Naive B cell (primary cell): ENCODE results near the gene MARF1. TPM values are rescaled to one million over a fixed set of nuclear protein-coding genes. Genes with fewer than 3 reads are reported as not detected.

ENCODE experiments used
- ATAC-seq, 2 donors: fragments of 150-1000 bp; cut with Tn5 transposase; 2 replicates each; pipeline ENCODE4 v1.10.0; 2021; ENCODE audit warnings: low read depth in 2 of 2, mild to moderate bottlenecking in 2 of 2, moderate library complexity in 2 of 2
- DNase-seq: peaks from one replicate; pipeline ENCODE4 v3.0.0; 2022
- H3K27ac Mint-ChIP-seq, 6 donors: one replicate each; pipeline ENCODE4 v1.8.0; 2020 to 2022; ENCODE audit warnings: mild to moderate bottlenecking in 6 of 6, mixed read lengths in 6 of 6, moderate library complexity in 5 of 6, inconsistent platforms in 2 of 6
- H3K27me3 Mint-ChIP-seq, 3 donors: one replicate each; pipeline ENCODE4 v1.8.0; 2021 to 2022; ENCODE audit warnings: mixed read lengths in 3 of 3, mild to moderate bottlenecking in 1 of 3
- H3K36me3 Mint-ChIP-seq, 2 donors: one replicate each; pipeline ENCODE4 v1.8.0; 2020 to 2022; ENCODE audit warnings: mixed read lengths in 2 of 2, inconsistent platforms in 1 of 2, mild to moderate bottlenecking in 1 of 2
- H3K4me1 Mint-ChIP-seq, 3 donors: one replicate each; pipeline ENCODE4 v1.8.0; 2020 to 2022; ENCODE audit warnings: mixed read lengths in 3 of 3, inconsistent platforms in 1 of 3, mild to moderate bottlenecking in 1 of 3, moderate library complexity in 1 of 3
- H3K4me3 Mint-ChIP-seq, 8 donors: one replicate each; pipeline ENCODE4 v1.8.0; 2020 to 2022; ENCODE audit warnings: mild to moderate bottlenecking in 8 of 8, mixed read lengths in 8 of 8, moderate library complexity in 8 of 8, inconsistent platforms in 2 of 8
- H3K9me3 Mint-ChIP-seq, 7 donors: one replicate each; pipeline ENCODE4 v1.8.0; 2020 to 2022; ENCODE audit warnings: mixed read lengths in 7 of 7, mild to moderate bottlenecking in 5 of 7, inconsistent platforms in 2 of 7, moderate library complexity in 1 of 7
- polyA plus RNA-seq, 6 donors: library from polyadenylated mRNA; unstranded; fragments of 300-500 nt; fragmentation: Illumina TruSeq; gene quantifications; one replicate each; pipeline ENCODE4 v1.2.3, GENCODE V29; 2021; ENCODE audit warnings: low read depth in 6 of 6

Gene MARF1
- polyA plus RNA-seq, 6 donors from 2014 or later, result 28.6 to 54.3 (median 34.5) TPM

- Mint-ChIP-seq H3K9me3 (no peaks in the 10 kb centered on the region), H3K4me1 (peaks cover 51 to 79% (median 62%) of the 10 kb centered on the region in 3 donors), H3K36me3 (peaks cover 17 to 20% of the 10 kb centered on the region in 2 donors), H3K27me3 (no peaks in the 10 kb centered on the region), H3K27ac (peak overlapping the region; percentile 82 to 100 (median 95)), H3K4me3 (peak overlapping the region; percentile 75 to 89 (median 83))
- DNase-seq (peak; percentile 53), ATAC-seq (peak; percentile 9 to 10)
These were observed 3.8 kb downstream of the MARF1 start for GRCh38 chr16:15639061-15639568.

DNA sequence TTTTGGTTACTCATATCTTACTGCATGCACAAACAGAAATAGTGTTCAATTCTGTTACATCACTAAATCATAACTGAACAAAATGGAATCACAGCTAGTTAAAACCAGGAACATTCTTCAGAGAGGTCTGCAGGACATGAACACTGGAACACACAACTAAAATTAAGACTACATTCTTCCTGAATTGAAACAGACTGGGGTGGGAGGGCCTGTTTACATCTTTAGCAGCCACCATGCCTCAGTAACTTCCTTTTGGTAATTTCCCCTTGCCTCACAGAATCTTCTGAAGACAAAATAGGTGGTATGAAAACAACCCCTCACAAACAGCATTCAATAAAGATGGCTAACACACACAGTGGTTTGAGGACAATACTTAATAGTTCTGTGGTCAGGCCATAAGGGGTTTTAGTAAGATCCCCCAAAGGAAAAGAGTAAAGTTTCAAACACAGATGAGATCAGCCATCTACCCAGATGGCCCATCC is 6.5 kb downstream of the MARF1 start:
- Mint-ChIP-seq H3K9me3 (peaks cover 0 to 4% (median 0%) of the 10 kb centered on the region in 7 donors), H3K4me1 (peaks cover 60 to 92% (median 62%) of the 10 kb centered on the region in 3 donors), H3K27ac (peak overlapping the region; percentile 72 to 100 (median 94)), H3K36me3 (peaks cover 26 to 30% of the 10 kb centered on the region in 2 donors), H3K4me3 (peak overlapping the region; percentile 69 to 91 (median 86)), H3K27me3 (no peaks in the 10 kb centered on the region)
- ATAC-seq (peak; percentile 83 to 85), DNase-seq (peak; percentile 55)

DNA sequence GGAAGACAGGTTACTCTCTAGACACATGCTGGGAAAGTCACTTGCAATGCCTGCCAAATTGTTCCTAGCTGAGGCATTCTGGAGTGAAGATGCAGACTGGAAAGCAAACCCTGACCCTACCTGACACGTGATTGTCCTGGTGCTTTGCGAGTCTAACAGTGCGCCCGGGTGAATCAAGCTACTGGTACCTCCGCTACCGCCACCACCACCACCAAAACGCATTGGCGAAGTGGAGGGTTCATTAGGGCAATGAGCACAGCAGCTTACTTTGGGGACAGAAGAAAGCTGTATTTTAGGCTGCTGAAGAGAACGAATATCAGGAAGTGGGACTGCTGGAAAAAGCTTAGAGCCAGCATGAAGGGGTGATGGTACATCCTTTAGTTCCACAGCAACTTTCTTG is 7.0 kb downstream of the MARF1 start:
- ATAC-seq (no peak), DNase-seq (no peak)
- Mint-ChIP-seq H3K9me3 (peaks cover 0 to 4% (median 0%) of the 10 kb centered on the region in 7 donors), H3K36me3 (peaks cover 26 to 30% of the 10 kb centered on the region in 2 donors), H3K4me3 (peak overlapping the region in 7 of 8 donors; percentile 69 to 91 (median 85)), H3K27ac (peak overlapping the region; percentile 72 to 100 (median 94)), H3K27me3 (no peaks in the 10 kb centered on the region), H3K4me1 (peaks cover 55 to 87% (median 57%) of the 10 kb centered on the region in 3 donors)

DNA sequence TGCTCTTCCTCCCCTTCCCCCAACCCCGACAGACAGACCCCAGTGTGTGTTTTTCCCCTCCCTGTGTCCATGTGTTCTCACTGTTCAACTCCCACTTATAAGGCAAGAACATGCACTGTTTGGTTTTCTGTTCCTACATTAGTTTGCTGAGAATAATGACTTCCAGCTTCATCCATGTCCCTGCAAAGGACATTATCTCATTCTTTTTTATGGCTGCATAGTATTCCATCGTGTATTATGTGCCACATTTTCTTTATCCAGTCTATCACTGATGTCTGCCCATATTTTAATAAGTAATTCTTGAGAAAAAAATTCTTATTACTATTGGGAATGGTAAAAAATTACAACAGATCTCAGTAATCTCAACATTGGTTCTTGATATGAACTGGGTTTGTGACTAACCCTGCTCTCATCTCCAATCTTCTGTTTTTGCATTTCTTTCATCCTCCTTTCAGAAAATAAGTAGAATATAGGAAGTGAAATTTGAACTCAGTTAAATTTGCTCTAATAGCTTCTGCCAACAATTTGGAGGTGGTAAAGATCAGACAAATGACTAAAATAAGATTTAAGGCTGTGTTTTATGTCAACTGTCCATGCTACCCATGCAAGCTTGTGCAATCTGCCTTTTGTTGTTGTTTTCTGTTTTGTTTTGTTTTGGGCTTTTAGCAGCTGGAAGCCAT is 11.1 kb downstream of the MARF1 start:
- no peak for ATAC-seq
- peak overlapping the region; percentile 3 to 100 (median 70) for H3K27ac Mint-ChIP-seq
- H3K4me3 Mint-ChIP-seq, result peak overlapping the region; percentile 10 to 81 (median 59)
- H3K27me3 Mint-ChIP-seq, result no peaks in the 10 kb centered on the region
- H3K36me3 Mint-ChIP-seq, result peaks cover 23 to 31% of the 10 kb centered on the region in 2 donors
- H3K4me1 Mint-ChIP-seq, result peaks cover 30 to 75% (median 37%) of the 10 kb centered on the region in 3 donors
- peaks cover 0 to 4% (median 0%) of the 10 kb centered on the region in 7 donors for H3K9me3 Mint-ChIP-seq
- no peak for DNase-seq

GRCh38 chr16:15621889-15622288 is 21.1 kb downstream of the MARF1 start:
- DNase-seq (no peak), ATAC-seq (no peak)
- H3K9me3 Mint-ChIP-seq, result no peaks in the 10 kb centered on the region
- H3K36me3 Mint-ChIP-seq, result peaks cover 47% of the 10 kb centered on the region in 2 donors
- H3K4me1 Mint-ChIP-seq, result peaks cover 5 to 21% (median 10%) of the 10 kb centered on the region in 3 donors
- H3K27ac Mint-ChIP-seq, result peak overlapping the region in 5 of 6 donors; percentile 5 to 60 (median 51)
- no peak overlapping the region for H3K4me3 Mint-ChIP-seq
- H3K27me3 Mint-ChIP-seq, result no peaks in the 10 kb centered on the region

DNA sequence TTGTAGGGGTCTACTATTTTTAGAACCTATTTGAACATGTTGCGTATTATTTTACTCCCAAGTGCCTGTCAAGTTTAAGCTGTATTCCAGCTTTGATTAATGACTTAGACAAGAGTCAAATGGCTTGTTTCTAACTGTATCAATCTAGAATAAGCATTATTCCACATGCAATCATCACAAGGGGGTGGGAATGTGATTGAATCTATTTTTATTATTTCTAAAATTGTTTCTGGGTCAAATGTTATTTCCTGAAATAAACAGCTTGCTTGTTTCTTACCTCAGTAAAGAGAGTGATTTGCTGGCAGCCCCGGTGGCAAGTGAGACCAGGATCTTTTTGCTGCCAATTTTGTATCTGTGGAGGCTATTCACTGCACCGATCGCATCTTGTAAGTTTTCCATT is 21.5 kb downstream of the MARF1 start:
- H3K9me3 Mint-ChIP-seq, result no peaks in the 10 kb centered on the region
- H3K4me1 Mint-ChIP-seq, result peaks cover 5 to 21% (median 10%) of the 10 kb centered on the region in 3 donors
- no peak for ATAC-seq
- no peaks in the 10 kb centered on the region for H3K27me3 Mint-ChIP-seq
- DNase-seq, result no peak
- peak overlapping the region in 3 of 6 donors; percentile 18 to 60 (median 40) for H3K27ac Mint-ChIP-seq
- H3K4me3 Mint-ChIP-seq, result no peak overlapping the region
- H3K36me3 Mint-ChIP-seq, result peaks cover 52% of the 10 kb centered on the region in 2 donors

- Mint-ChIP-seq H3K4me3 (no peak overlapping the region), H3K27ac (peak overlapping the region in 3 of 6 donors; percentile 29 to 83 (median 72)), H3K27me3 (no peaks in the 10 kb centered on the region), H3K4me1 (peaks cover 4 to 18% (median 10%) of the 10 kb centered on the region in 3 donors), H3K36me3 (peaks cover 49 to 52% of the 10 kb centered on the region in 2 donors), H3K9me3 (no peaks in the 10 kb centered on the region)
- no peak for ATAC-seq
- no peak for DNase-seq
These were observed 22.3 kb downstream of the MARF1 start for GRCh38 chr16:15620611-15621195.

DNA sequence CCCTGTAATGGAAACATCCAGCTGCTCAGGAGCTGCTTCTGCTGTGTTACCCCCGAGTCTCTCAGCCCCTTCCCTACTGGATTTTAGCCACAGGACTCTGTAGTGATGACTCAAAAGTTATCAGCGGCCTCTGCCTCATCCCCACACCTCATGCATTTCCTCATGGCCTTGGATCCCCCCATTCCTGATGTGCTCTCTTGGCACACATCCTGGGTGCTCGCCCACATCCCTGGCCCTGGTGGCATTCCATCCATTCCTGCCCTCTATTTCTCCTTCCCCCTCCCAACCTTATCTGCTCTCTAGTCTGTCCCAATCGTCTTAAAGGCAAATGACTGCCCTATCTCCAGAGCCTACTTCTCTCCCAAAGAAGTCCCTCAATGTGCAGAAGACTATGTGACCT is 24.6 kb downstream of the MARF1 start:
- no peak overlapping the region for H3K4me3 Mint-ChIP-seq
- no peaks in the 10 kb centered on the region for H3K27me3 Mint-ChIP-seq
- peak overlapping the region in 5 of 6 donors; percentile 7 to 83 (median 28) for H3K27ac Mint-ChIP-seq
- peaks cover 0 to 15% (median 6%) of the 10 kb centered on the region in 3 donors for H3K4me1 Mint-ChIP-seq
- DNase-seq, result no peak
- no peak for ATAC-seq
- peaks cover 0 to 1% (median 0%) of the 10 kb centered on the region in 7 donors for H3K9me3 Mint-ChIP-seq
- H3K36me3 Mint-ChIP-seq, result peaks cover 41 to 48% of the 10 kb centered on the region in 2 donors

DNA sequence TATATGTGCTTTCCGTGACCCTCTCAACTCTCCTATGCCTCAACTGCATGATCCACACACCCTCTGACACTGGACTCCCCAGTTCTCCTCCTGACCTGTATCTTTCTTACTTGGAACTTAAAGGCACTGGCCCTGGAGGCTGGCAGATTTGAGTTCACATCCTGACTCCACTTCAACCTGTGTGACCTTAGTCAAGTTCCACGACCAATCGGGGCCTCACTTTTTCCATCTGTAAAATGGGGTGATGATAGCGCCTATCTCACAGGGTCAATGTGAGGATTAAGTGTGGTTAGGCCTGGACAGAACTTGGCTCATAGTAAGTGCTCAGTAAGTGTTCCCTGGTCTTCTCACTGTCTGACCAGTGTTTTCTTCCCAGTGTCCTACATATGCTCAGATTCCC is 25.1 kb downstream of the MARF1 start:
- Mint-ChIP-seq H3K4me1 (peaks cover 0 to 15% (median 6%) of the 10 kb centered on the region in 3 donors), H3K27ac (peak overlapping the region in 5 of 6 donors; percentile 14 to 83 (median 61)), H3K27me3 (no peaks in the 10 kb centered on the region), H3K9me3 (peaks cover 0 to 1% (median 0%) of the 10 kb centered on the region in 7 donors), H3K4me3 (no peak overlapping the region), H3K36me3 (peaks cover 42 to 50% of the 10 kb centered on the region in 2 donors)
- ATAC-seq, result no peak
- no peak for DNase-seq

GRCh38 chr16:15616475-15617165 is 26.3 kb downstream of the MARF1 start:
- Mint-ChIP-seq H3K9me3 (peaks cover 0 to 1% (median 0%) of the 10 kb centered on the region in 7 donors), H3K4me3 (no peak overlapping the region), H3K27me3 (no peaks in the 10 kb centered on the region), H3K27ac (peak overlapping the region in 4 of 6 donors; percentile 15 to 83 (median 40)), H3K4me1 (peaks cover 0 to 15% (median 4%) of the 10 kb centered on the region in 3 donors), H3K36me3 (peaks cover 47 to 54% of the 10 kb centered on the region in 2 donors)
- DNase-seq, result no peak
- no peak for ATAC-seq

GRCh38 chr16:15616012-15616411 is 26.9 kb downstream of the MARF1 start:
- Mint-ChIP-seq H3K4me1 (peaks cover 0 to 15% (median 4%) of the 10 kb centered on the region in 3 donors), H3K27ac (peak overlapping the region in 2 of 6 donors; percentile 54 to 65), H3K27me3 (no peaks in the 10 kb centered on the region), H3K36me3 (peaks cover 47 to 50% of the 10 kb centered on the region in 2 donors), H3K9me3 (peaks cover 0 to 1% (median 0%) of the 10 kb centered on the region in 7 donors), H3K4me3 (no peak overlapping the region)
- ATAC-seq (no peak), DNase-seq (no peak)

DNA sequence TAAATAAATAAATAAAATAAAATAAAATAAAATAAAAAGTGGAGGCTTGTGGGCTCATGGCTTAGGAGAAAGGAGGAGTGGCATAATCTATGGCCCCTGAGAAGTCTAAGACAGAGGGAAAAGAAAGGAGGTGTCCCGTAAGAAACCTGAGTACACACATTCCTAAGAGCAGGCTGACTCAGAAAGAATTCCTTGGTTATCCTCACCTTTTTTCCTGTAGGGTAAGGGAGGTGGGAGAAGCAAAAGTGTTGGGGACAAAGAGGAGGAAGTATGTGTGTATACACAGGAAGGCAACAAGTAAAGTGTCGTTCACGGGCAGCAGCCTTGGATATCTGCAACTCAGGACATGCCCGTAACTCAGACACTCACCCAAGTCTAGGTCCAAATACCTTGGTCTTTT is 29.3 kb downstream of the MARF1 start:
- Mint-ChIP-seq H3K4me3 (no peak overlapping the region), H3K36me3 (peaks cover 43 to 49% of the 10 kb centered on the region in 2 donors), H3K27ac (peak overlapping the region in 3 of 6 donors; percentile 9 to 95 (median 53)), H3K9me3 (peaks cover 0 to 1% (median 0%) of the 10 kb centered on the region in 7 donors), H3K4me1 (peaks cover 0 to 9% (median 2%) of the 10 kb centered on the region in 3 donors), H3K27me3 (no peaks in the 10 kb centered on the region)
- DNase-seq (no peak), ATAC-seq (no peak)

DNA sequence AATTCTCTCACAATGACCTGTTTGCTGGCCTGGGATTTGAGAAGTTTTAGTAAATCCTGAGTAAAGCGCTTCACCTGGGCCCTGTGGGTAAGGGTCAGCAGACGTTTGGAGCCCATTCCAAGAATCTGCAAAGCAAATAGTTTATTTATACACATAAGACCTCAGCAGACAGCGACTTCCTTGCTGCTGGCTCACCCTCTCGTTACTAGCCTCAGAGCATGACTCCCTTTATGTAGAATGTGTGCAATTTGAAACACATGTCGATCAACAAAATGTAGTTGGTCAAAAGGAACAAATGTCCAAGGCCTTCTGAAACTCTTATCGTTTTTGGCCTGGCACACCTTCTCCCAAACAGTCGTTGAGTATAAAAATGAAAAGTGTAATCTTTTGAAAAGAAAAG is 31.3 kb downstream of the MARF1 start:
- DNase-seq (no peak), ATAC-seq (no peak)
- Mint-ChIP-seq H3K9me3 (peaks cover 0 to 1% (median 0%) of the 10 kb centered on the region in 7 donors), H3K4me1 (peaks cover 2 to 6% (median 4%) of the 10 kb centered on the region in 3 donors), H3K27ac (peak overlapping the region in 2 of 6 donors; percentile 17 to 51), H3K36me3 (peaks cover 30 to 33% of the 10 kb centered on the region in 2 donors), H3K27me3 (no peaks in the 10 kb centered on the region), H3K4me3 (no peak overlapping the region)
